ENCODE measurements around the gene RUFY3. TPM values are rescaled to one million over a fixed set of nuclear protein-coding genes. Genes with fewer than 3 reads are reported as not detected.
"Not testable (repeated sequence)": the region's sequence is repeated elsewhere in the genome, so short reads cannot be mapped to it uniquely, and the experiment has no call there.

Gene RUFY3
- total RNA-seq, 1 donor from 2014 or later: 39.3 TPM

- TF ChIP-seq CTCF (IDR thresholded peaks at IDR 0.05): no peak
- Mint-ChIP-seq H3K4me3 (ENCODE audit: unreplicated experiment) (peak overlapping the region; percentile 58), H3K27me3 (ENCODE audit: low read depth) (no peaks in the 10 kb centered on the region), H3K9me3 (ENCODE audit: low read depth) (no peaks in the 10 kb centered on the region), H3K4me1 (ENCODE audit: low read depth) (peaks cover 23% of the 10 kb centered on the region), H3K27ac (ENCODE audit: unreplicated experiment) (peak overlapping the region; percentile 86), H3K36me3 (ENCODE audit: low read depth) (no peaks in the 10 kb centered on the region)
- no peak for DNase-seq (ENCODE audit: low spot score)
Observed at GRCh38 chr4:70734971-70735370, 13.2 kb downstream of the RUFY3 start.

- H3K9me3 Mint-ChIP-seq (ENCODE audit: low read depth); H3K36me3 Mint-ChIP-seq (ENCODE audit: low read depth); H3K4me3 Mint-ChIP-seq (ENCODE audit: unreplicated experiment); H3K27me3 Mint-ChIP-seq (ENCODE audit: low read depth); DNase-seq (ENCODE audit: low spot score): not testable (repeated sequence)
- H3K4me1 Mint-ChIP-seq (ENCODE audit: low read depth): peaks cover 26% of the 10 kb centered on the region
- peak; percentile 55 for TF ChIP-seq CTCF (IDR thresholded peaks at IDR 0.05)
- H3K27ac Mint-ChIP-seq (ENCODE audit: unreplicated experiment): peak overlapping the region; percentile 51
Observed at GRCh38 chr4:70735915-70736314, 14.2 kb downstream of the RUFY3 start.

- Mint-ChIP-seq H3K4me3 (ENCODE audit: unreplicated experiment) (no peak overlapping the region), H3K27ac (ENCODE audit: unreplicated experiment) (no peak overlapping the region), H3K27me3 (ENCODE audit: low read depth) (no peaks in the 10 kb centered on the region), H3K9me3 (ENCODE audit: low read depth) (no peaks in the 10 kb centered on the region), H3K36me3 (ENCODE audit: low read depth) (no peaks in the 10 kb centered on the region), H3K4me1 (ENCODE audit: low read depth) (peaks cover 37% of the 10 kb centered on the region)
- no peak for TF ChIP-seq CTCF (IDR thresholded peaks at IDR 0.05)
- no peak for DNase-seq (ENCODE audit: low spot score)
Observed at GRCh38 chr4:70737006-70737405, 15.2 kb downstream of the RUFY3 start.

GRCh38 chr4:70737409-70737808 lies 15.6 kb downstream of the RUFY3 start:
- Mint-ChIP-seq H3K36me3 (ENCODE audit: low read depth) (no peaks in the 10 kb centered on the region), H3K27ac (ENCODE audit: unreplicated experiment) (no peak overlapping the region), H3K4me1 (ENCODE audit: low read depth) (peaks cover 41% of the 10 kb centered on the region), H3K27me3 (ENCODE audit: low read depth) (no peaks in the 10 kb centered on the region), H3K9me3 (ENCODE audit: low read depth) (no peaks in the 10 kb centered on the region), H3K4me3 (ENCODE audit: unreplicated experiment) (no peak overlapping the region)
- no peak for TF ChIP-seq CTCF (IDR thresholded peaks at IDR 0.05)
- no peak for DNase-seq (ENCODE audit: low spot score)

- DNase-seq (ENCODE audit: low spot score): no peak
- no peak overlapping the region for H3K27ac Mint-ChIP-seq (ENCODE audit: unreplicated experiment)
- H3K27me3 Mint-ChIP-seq (ENCODE audit: low read depth): no peaks in the 10 kb centered on the region
- H3K4me3 Mint-ChIP-seq (ENCODE audit: unreplicated experiment): no peak overlapping the region
- peaks cover 42% of the 10 kb centered on the region for H3K4me1 Mint-ChIP-seq (ENCODE audit: low read depth)
- no peaks in the 10 kb centered on the region for H3K36me3 Mint-ChIP-seq (ENCODE audit: low read depth)
- no peaks in the 10 kb centered on the region for H3K9me3 Mint-ChIP-seq (ENCODE audit: low read depth)
- TF ChIP-seq CTCF (IDR thresholded peaks at IDR 0.05): no peak
Observed at GRCh38 chr4:70739496-70740337, 18.0 kb downstream of the RUFY3 start.

All from chondrocyte (in vitro differentiated cells).